GM20000 (cell line): ENCODE data around the gene SQSTM1.

Experiments
- DNase-seq: peaks from one replicate; pipeline ENCODE4 v3.0.0; 2012; ENCODE audit warnings: low spot score
- CTCF ChIP-seq: IDR thresholded peaks from 2 replicates; pipeline ENCODE4 v1.5.1; 2012; ENCODE audit warnings: mild to moderate bottlenecking, control low read depth; ENCODE audit errors: extremely low read depth, missing control alignments

The SQSTM1 gene

GRCh38 chr5:179820483-179821297, at the start of gene SQSTM1:
Gene SQSTM1 (plus strand): TSS chr5:179820905. CDS start chr5:179820937, 32 bp downstream.
- no peak for TF ChIP-seq CTCF
- DNase-seq, result peak; percentile 95

GRCh38 chr5:179771311-179771895, 49.3 kb upstream of the SQSTM1 start:
- TF ChIP-seq CTCF, result no peak
- DNase-seq, result no peak

GRCh38 chr5:179772351-179772750, 48.4 kb upstream of the SQSTM1 start:
- DNase-seq, result no peak
- no peak for TF ChIP-seq CTCF

GRCh38 chr5:179773686-179774040, 47.0 kb upstream of the SQSTM1 start:
- TF ChIP-seq CTCF, result no peak

GRCh38 chr5:179774442-179774841, 46.3 kb upstream of the SQSTM1 start:
- TF ChIP-seq CTCF, result no peak
- DNase-seq, result no peak

More at GRCh38 chr5:179773686-179774040, 47.0 kb upstream of the SQSTM1 start:
- no peak for DNase-seq

GRCh38 chr5:179776411-179776938, 44.2 kb upstream of the SQSTM1 start:
- no peak for DNase-seq
- no peak for TF ChIP-seq CTCF

- DNase-seq, result no peak
- no peak for TF ChIP-seq CTCF
Observed at GRCh38 chr5:179777456-179777855, 43.2 kb upstream of the SQSTM1 start.
